SK-N-DZ (cell line): Measurements from ENCODE around the gene CDKN1C.

Experiments used
- DNase-seq: peaks from one replicate; pipeline ENCODE4 v3.0.0-alpha.2; 2015; ENCODE audit warnings: low spot score

CDKN1C gene

DNA sequence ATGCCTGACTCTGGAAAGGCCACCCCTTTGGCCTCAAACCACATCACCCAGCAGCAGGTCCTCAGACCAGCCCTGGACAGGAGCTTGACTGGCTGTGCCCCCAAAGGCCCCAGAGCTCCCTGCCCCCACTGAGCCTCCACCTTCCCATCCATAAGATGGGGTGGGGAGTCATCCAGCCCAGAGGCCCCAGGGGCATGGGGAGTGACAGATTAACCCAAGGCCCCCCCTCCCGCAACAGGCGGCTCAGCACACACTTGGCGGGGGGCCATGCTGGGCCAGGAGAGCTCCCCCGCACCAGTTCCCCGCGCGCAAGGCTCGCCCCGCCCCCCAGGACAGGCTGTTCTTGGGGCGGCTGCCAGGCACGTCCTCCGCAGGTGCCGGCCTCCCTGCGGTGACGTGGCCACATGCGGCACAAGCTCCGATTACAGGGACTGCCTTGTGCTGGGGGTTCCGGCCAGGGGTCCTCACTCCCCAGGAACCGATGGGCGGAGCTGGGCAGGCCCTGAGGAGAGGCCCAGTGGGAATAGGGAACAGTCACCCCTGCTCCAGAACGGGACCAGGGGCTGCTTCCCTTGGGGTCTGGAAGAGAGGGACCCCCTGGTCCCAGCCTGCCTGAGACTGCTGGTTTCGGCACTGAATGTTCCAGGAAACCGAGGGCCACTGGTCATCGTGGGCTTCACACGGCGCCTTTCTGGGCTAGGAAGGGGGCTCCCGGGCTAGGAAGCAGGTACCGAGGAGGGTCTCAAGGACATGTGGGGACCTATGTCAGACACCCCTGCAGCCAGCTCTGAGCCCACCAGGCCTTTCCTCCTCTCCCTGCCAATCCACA is 5.1 kb upstream of the CDKN1C start:
- no peak for DNase-seq

DNA sequence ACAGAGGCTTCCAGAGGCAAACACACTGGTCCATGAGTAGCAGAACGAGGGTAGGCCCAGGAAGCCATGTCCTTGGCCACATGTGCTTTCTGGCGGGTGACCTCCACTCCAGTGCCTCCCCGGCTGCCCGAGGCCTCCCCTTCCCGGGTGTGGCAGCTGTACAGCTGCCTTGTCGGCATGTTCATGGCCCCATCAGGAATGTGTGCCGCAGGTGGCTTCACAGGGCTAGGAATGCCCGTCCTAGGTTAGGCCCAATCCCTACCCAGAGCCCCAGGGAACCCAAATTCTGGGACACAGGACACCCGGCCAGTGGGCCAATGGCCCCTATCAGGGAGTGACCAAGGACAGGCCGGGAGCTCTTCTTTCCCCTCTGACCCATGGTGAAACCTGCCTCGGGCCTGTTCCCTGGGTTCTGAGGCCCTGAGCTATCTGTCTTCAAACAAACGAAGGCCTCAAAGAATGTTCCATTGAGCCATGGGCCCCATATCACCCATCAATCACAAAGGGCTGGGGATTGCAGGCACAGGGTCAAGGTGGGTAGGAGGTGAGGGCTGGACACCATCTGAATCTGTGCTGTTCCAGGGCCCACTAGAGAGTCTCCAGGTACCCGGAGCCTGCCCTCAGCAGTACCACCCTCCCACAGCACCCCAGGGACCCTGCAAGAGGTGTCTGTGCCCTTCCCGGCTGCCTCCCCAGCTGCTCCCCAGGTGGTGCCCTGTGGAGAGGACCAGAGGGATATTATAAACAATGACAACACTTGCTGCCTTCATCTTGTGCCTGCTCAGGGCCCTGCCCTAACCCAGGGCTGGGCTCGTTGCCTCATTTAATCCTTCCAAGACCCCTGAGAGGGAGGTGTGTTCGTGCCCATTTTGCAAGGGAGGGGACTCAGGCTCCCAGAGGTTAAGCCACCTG is 4.0 kb upstream of the CDKN1C start:
- DNase-seq: no peak

DNA sequence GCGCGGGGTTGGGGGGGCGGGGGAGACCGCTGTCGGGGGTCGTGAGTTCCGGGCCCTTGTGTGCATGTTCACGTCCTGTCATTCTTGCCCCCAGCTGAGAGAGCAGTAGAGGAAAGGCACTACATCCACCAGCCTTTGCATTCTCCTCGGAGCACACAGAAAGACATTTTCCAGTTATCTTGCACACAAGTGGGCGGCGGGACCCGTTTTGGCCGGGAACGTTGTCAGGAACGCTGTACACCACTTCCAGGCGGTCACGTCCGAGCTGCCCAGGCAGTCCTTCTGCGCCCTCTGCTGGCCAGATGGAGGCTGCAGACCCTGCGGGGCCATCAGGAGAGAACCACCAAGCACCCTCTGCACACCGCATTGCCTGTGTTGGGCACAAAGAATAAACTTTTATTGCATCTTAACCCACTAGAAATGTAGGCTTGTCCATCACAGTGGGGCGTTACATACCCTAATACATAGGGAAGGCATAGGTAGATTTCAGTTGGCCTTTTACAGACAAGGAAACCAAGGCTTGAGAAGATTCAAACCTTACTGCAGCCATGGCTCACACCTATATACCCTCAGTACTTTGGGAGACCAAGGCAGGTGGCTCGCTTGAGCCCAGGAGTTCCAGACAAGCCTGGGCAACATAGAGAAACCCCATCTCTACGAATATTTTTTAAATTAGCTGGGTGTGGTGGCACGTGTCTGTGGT is 2.8 kb upstream of the CDKN1C start:
- DNase-seq: peak; percentile 77

DNA sequence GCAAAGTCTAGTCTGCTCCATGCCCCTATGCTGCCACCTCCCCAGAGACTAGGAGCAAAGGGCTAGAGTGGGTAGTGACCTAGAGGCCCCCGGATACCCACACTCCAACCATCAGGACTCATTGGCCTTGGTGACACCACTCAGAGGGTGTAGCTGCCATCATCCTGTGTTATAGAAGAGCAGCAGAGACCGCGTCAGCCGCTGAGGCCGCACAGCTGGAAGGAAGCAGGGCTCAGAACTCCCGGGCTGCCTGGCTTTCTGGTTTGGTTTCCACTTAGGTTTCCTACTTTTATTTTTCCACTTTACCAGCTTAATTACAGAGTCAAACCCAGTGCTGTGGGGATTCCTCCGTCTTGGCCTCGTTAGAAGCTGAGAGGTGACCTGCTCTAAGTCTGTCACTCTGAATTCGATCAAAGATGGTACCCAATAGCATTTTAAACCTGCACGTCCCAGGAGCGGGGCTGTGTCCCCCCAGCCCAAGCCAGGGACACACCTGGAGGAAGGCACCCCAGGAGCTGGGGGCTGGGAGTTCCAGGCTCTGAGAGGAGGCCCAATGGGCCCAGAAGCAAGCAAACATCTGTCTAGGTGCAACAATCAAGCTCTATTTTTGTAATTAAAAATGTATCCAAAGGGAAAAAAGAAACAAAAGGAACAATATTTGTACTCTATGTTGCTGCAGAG is 2.1 kb upstream of the CDKN1C start:
- DNase-seq: no peak

DNA sequence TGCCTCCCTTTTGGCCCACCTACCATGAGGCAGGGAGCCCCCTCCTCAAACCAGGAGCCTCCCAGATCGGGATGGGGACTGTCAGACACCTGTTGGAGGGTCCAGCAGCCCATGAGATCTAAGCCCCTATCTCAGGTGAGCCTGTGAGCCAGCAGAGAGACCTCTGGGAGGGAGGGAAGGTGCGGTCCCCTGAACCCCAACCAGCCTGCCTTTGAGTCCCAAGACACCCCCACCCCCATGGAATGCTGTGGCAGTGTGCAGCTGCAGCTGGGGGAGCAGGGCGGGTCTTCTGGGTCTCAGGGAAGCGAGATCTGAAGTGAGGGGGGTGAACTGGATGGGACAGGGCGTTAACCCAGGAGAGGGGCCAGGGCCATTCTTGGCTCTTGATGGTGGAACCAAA is 1.4 kb upstream of the CDKN1C start:
- no peak for DNase-seq

DNA sequence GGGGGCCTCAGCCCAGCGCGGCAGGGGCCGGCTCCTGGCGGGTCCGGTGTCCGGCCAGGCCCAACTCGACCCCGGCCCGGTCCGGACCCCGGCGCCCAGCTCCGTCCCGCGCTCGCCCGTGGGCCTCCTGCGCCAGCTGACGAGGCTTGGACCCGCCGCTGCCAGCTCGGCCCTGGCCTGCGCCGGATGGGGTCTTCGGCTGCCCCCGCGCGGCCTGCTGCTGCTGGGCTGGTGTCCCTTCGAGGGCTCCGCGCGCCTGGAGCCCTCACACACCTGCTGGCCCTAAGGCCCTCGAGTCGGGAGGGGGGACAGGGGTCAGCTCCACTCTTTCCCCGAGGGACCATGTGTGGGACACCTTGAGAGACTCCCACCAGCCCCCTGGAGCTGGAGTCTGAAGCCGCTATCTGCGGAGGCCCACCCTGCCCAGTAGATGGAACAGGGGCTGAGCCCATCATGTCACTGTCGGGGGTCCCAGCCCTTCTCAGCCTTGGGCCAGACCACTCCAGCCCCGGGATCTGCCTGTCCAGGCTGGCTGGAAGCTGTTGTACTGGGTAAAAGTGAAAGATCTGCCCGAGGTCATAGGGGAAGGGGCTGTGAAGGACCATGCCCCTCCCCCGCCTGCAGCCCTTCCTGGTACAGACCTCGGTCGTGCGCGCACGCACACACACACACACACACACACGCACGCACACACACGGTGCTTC is 768 bp upstream of the CDKN1C start:
- peak; percentile 55 for DNase-seq

DNA sequence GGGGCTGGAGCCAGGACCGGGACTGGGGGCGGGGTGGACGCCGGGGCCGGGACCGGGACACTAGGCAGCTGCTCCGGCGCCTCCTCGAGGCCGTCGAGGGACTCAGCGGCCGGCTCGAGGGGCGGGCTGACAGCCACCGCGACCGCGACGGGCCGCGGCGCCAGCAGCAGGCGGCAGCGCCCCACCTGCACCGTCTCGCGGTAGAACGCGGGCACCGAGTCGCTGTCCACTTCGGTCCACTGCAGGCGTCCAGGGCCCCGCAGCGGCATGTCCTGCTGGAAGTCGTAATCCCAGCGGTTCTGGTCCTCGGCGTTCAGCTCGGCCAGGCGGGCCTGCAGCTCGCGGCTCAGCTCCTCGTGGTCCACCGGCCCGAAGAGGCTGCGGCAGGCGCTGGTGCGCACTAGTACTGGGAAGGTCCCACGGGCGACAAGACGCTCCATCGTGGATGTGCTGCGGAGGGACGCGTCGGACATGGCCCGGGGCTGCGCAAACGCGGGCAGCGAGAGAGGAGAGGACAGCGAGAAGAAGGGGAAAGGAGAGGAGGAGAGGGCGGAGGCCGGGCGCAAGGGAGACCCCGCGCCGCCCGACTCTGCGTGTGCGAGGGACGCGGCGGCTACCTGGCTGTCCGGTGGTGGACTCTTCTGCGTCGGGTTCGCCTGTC is 428 bp downstream of the CDKN1C start:
- DNase-seq: no peak

DNA sequence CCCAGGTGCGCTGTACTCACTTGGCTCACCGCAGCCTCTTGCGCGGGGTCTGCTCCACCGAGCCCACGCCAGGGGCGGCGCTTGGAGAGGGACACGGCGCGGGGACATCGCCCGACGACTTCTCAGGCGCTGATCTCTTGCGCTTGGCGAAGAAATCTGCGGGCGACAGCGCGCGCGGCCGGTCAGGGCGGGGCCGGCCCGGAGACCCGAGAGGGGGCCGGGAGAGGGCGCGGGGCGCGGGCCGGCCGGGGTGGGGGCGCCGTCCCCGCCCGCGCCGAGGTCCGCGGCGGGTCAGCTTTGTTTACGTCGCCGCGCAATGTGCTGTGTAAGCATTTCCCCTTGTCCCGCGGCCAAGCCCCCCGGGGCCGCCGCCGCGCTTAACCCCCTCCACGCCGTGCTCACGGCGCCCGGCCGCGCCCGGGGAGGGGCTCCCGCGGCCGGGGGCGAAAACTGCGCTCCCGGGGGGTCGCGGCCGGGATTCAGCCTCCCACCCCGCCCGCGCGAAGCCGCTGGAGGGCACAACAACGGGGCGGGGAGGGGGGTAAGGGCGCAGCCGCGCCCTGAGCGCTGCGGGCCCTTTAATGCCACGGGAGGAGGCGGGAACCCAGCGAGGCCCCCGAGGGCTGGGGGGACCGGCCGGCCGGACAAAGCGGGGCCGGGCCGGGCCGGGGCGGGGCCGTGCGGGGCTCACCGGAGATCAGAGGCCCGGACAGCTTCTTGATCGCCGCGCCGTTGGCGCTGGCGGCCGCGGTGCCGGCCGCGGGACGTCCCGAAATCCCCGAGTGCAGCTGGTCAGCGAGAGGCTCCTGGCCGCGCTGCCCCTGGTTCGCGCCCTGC is 1.4 kb downstream of the CDKN1C start:
- no peak for DNase-seq

DNA sequence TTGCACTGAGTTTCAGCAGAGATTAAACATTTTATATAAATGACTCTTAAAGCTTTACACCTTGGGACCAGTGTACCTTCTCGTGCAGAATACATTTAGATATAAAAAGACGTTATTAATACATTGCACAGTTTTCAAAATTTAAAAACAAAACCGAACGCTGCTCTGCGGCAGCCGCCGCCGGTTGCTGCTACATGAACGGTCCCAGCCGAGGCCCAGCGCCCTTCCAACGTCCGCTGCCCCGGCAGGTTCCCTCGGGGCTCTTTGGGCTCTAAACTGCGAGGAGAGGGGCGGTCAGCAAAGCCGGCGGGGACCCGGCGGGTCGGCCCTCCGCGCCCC is 2.0 kb downstream of the CDKN1C start:
- DNase-seq: no peak

DNA sequence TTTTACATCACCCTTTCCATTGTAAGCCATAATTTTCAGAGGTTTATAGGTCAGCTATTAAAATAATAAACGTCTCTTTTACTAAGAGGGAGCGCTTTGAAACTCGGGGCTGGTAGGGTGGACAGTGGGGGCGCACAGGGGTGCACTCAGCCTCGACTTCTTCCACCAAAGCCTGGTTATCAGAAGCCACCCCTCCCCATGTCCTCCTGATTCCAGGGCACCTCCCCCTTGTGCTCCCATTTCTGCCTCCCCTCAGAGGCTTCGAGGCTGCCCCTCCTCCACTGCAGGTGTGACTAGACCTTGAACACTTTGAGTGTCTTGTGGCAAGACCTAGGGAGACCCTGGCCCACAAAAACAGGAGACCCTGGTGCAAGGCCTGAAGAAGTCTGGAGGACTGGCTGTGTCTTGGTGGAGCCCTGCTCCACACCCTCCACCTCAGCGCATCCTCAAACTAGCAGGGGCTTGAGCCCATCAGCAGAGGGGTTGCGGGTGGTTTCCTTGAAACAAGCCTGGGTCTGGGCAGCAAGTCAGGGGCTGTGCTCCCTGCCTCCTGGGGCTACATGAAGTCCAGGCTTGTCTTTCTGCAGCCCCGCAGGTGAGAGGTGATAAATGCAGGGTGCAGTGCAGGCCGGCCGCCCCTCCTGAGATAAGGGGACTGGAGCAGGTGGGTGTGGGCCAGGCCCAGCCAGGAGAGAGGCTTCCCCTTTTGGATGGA is 3.0 kb downstream of the CDKN1C start:
- DNase-seq: no peak

DNA sequence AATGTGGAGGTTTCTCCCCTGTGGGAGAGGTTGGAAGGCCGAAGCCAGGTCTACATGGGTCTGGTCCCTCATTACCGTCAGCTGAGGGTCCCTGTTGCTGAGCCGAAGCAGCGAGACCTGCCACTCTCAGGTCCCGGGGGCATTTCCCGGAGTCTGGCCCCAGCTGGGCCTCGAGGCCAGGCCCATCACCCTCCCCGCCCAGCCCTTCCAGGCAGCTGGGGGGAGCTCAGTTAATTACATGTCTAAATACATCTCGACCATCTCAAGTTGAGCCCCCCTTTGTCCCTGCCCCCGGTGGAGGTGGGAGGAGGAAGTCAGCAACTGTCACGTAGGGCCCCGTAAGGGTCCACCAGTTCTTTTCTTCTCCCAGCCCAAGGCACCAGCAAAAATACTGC is 3.6 kb downstream of the CDKN1C start:
- no peak for DNase-seq

DNA sequence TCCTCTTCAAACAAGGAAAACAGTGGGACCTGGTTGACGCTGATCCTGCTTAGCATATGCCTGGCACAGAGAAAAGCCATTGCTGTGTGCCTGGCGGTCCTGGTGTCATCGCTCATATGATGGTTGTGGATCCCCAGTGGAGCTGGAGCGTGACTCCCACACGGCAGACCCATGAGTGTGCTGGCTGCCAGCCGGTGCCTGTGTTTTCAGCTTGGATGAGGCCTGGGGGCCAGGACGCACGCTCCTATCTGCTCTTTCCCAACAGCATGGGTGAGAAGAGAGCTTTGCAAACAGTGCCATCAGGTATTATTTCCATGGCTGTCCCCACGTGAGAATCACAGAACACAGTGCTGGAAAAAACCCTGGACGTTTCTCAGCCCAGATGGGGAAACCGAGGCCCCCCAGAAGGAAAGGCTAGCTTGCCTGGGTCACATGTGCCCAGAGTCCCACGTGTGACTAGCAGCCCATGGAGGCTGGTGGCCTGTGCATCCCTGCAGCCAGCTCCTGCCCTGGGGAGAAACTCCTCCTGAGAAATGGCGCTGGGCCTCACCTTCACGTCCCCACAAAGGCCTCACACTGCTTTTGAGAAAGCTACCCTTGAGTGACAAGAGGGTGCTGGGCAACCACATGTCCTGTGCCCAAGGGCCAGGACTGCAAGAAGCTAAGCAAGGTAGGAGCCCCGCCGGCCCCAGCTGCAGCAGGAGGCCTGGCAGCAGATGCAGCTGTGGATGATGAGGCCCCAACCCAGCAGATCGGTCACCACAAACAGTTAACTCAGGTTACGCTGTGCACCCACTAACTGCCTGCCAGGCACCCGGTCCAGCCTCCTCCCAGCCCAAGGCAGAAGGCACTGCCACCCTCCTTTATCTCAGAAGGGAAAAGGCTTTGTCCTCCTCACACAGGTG is 4.2 kb downstream of the CDKN1C start:
- no peak for DNase-seq

DNA sequence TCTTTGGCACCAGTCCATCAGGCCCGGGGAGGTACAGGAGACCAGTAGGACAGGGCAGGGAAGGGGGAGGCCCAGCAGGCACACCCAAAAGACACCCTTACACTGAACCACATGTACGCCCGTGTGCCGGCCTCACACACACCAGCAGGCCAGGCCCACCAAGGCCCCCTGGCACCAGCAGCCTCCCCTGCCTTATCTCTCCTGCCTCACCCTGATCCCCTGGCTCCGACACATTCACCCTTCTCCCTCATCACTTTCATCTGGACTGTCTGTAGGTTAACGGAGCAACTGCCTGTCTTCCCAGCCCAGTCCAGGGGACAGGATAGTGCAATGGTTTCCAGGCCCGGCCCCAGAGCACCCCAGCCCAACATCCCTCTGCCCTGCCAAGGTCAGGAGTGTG is 4.9 kb downstream of the CDKN1C start:
- no peak for DNase-seq

DNA sequence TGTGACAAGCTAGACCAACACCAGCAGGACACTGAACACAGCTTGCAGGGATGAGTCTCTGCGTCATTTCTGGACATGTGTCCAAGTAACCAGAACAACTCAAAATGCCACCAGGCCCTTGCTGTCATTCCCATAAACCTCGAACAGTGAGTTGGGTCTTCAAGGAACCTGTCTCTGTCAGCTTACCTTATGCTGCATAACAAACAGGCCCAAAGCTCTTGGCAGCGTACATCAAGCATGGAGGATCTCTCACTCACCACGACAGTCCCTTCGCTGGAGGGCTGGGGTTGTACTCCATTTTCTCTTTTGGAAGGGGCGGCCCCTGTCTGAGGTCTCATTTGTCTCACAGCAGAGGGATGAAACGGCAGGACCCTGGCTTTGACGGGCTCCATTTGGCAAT is 6.8 kb downstream of the CDKN1C start:
- no peak for DNase-seq

DNA sequence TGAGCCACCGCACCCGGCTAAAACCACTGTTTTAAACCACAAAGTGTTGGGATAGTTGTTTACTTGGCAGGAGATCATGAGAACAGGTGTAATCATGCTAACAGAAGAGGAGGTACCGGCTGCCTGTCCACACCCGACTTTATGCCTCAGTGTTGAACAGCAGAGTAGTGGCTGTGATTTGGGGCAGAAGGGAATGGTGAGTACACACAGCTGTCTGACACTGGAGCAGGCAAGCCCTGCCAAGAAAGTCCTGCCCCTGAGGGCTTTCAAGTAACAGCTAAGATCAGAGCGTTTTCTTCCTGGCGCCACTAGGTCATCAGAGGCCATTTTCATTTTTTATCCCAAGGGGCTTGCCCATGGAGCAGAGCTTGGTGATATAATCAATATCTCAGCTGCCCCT is 8.1 kb downstream of the CDKN1C start:
- no peak for DNase-seq

DNA sequence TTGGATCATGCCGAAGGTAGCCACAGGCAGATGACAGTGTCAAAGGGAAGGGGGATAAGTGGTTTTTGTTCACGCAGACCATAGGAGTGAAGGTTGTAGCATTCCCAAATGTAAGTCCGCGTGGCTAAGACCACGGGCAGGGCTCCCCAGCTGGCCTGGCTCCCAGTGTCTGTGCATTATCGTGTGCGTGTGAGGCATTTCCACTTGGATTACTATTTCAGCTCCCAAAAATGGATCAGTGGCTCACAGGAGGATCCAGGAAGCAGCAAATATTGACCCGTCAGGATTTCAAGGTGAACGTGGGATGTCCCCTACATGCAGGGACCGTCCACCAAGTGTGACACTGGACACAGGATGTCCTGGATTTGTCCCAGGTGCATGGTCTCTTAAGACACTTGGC is 10.6 kb downstream of the CDKN1C start:
- no peak for DNase-seq

DNA sequence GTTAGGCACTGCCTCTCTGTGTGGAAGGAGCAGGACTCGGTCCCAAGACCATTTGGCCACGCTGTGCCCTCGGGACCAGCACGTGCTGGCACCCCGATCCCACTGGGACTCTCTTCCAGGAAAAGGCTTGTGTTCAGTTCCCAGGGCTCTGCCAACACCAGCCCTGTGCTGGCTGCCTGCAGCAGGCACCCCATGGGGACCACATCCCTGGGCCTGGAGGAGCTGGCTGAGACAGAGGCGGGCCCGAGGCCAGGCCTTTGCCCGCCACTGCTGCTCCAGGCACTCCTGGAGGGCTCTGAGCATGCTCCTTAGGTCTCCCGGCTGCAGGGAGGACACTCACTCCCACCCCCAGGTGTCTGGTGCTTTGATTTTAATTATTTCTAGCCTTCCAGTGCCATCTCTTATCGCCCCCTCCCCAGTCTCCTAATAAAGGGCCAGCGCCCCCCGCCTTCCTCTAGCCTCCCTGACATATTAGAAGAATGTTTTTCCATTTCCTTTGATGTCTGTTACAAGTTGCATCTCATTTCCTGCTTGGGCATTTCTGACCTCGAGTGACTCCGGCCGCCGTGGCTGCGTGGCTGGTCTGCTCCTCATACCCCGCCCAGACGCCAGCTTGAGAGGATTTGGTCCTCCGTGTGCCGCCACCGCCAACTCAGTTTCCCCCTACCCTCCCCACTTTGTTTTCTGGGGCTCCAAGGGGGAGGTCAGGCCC is 14.4 kb downstream of the CDKN1C start:
- no peak for DNase-seq
